ENCODE data around the gene DPP6.

- TF ChIP-seq CTCF (conservative IDR thresholded peaks at IDR 0.05; ENCODE audit: low read length) (no peak), EZH2phosphoT487 (IDR thresholded peaks at IDR 0.05; ENCODE audit: borderline replicate concordance, low read depth, low read length) (no peak)
Measured at GRCh38 chr7:154419344-154419743, 367.1 kb downstream of the DPP6 start.
